ENCODE data around the gene AGAP5.
"Not testable (repeated sequence)": the region's sequence is repeated elsewhere in the genome, so short reads cannot be mapped to it uniquely, and the experiment has no call there.

AGAP5 gene

DNA sequence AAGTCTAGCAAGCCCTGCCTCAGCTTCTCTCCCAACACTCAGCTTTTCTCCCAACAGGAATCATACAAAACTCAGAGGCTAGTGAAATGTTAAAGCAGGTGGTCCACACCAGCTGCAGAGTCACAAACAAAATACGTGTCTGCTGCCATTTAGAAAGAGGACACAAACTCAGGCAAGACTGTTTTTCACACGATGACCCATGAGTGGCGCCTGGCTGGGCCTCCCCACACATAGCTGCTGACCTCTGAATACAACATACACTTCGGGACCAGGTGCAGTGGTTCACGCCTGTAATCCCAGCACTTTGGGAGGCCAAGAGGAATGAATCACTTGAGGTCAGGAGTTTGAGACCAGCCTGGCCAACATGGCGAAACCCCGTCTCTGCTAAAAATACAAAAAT lies 35.2 kb downstream of the AGAP5 start:
- not testable (repeated sequence) for H3K4me3 ChIP-seq (ENCODE audit: low read depth in 1 of 5, low read length in 5 of 5); H3K27me3 ChIP-seq (ENCODE audit: control insufficient read depth in 5 of 5, insufficient read depth in 4 of 5, low read length in 5 of 5); H3K9ac ChIP-seq (ENCODE audit: low read length in 5 of 5); H3K36me3 ChIP-seq (ENCODE audit: control insufficient read depth in 5 of 5, insufficient read depth in 5 of 5, low read length in 5 of 5); H3K4me1 ChIP-seq (ENCODE audit: control insufficient read depth in 5 of 5, insufficient read depth in 5 of 5, low read length in 5 of 5); H3K27ac ChIP-seq (ENCODE audit: low read depth, low read length); H3K9me3 ChIP-seq (ENCODE audit: control insufficient read depth in 5 of 5, low read length in 5 of 5)

GRCh38 chr10:73655990-73656298 lies 42.0 kb downstream of the AGAP5 start, which contains the start of gene SYNPO2L:
Gene SYNPO2L, minus strand, starts transcription at chr10:73656029. Its CDS starts 107 bp downstream, at chr10:73655922.
- Histone ChIP-seq H3K27ac (ENCODE audit: low read depth, low read length) (no peak within 1 kb of the TSS), H3K4me1 (ENCODE audit: control insufficient read depth in 5 of 5, insufficient read depth in 5 of 5, low read length in 5 of 5) (no peaks in the 10 kb centered on the region), H3K36me3 (ENCODE audit: control insufficient read depth in 5 of 5, insufficient read depth in 5 of 5, low read length in 5 of 5) (no peaks in the 10 kb centered on the region), H3K9ac (ENCODE audit: low read length in 5 of 5) (no peak within 1 kb of the TSS), H3K4me3 (ENCODE audit: low read depth in 1 of 5, low read length in 5 of 5) (no peak within 1 kb of the TSS), H3K27me3 (ENCODE audit: control insufficient read depth in 5 of 5, insufficient read depth in 4 of 5, low read length in 5 of 5) (peaks cover 0 to 3% (median 0%) of the 10 kb centered on the region in 5 donors), H3K9me3 (ENCODE audit: control insufficient read depth in 5 of 5, low read length in 5 of 5) (no peaks in the 10 kb centered on the region)

DNA sequence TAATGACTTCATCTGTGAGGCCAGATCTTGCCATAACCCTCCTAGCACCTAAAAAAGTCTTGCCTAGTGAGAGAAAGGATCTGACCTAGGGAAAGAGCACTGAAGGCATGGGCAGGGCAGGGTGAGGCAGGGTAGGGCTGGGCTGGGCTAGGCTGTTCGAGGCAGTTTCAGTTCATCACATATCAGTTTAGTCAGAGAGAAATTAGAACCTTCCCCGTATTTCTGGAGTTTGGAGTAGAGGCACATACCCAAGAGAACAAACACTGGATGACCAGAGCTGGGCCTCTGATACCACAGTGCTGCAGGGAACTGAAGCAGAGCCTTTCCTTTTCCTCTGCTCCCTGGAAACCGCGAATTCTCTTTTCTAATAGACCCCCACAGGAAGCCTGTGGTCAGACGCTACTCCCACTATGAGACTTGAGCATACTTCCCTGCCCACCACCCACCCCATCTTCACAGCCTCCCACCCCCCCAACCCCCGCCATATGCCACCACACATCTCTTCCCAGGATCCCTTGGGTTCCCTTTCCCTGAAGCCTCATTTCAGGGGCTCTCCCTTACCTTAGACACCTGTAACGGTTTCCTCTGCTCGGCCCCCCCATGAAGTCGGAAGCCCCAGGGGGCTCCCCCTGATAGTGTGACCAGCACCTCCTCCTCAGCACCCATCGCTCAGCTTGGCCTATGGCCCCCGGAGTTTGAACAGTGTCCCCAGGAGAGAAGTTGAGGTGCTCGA lies 42.5 kb downstream of the AGAP5 start:
- Histone ChIP-seq H3K9me3 (ENCODE audit: control insufficient read depth in 5 of 5, low read length in 5 of 5) (no peaks in the 10 kb centered on the region), H3K4me3 (ENCODE audit: low read depth in 1 of 5, low read length in 5 of 5) (no peak overlapping the region), H3K4me1 (ENCODE audit: control insufficient read depth in 5 of 5, insufficient read depth in 5 of 5, low read length in 5 of 5) (no peaks in the 10 kb centered on the region), H3K27ac (ENCODE audit: low read depth, low read length) (no peak overlapping the region), H3K9ac (ENCODE audit: low read length in 5 of 5) (no peak overlapping the region), H3K27me3 (ENCODE audit: control insufficient read depth in 5 of 5, insufficient read depth in 4 of 5, low read length in 5 of 5) (peaks cover 0 to 3% (median 0%) of the 10 kb centered on the region in 5 donors), H3K36me3 (ENCODE audit: control insufficient read depth in 5 of 5, insufficient read depth in 5 of 5, low read length in 5 of 5) (no peaks in the 10 kb centered on the region)

DNA sequence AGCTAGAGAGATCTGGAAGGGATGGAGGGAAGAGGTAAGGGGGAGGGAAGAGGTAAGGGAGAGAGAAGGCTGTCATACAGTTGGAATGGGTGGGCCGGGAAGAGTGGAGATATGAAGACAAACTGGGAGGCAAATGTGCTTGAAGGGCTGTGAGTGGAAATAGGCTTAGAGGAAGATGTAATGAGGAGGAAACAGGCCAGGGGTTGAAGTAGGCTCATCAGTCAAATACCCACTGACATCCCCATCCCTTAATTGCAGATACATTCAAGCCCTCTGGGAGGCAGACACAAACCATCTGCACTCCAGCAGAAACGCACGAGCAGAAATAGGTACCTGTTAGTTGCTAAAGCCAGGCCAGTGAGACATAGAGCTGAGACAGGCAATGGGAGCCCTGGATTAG lies 44.2 kb downstream of the AGAP5 start:
- no peaks in the 10 kb centered on the region for H3K36me3 ChIP-seq (ENCODE audit: control insufficient read depth in 5 of 5, insufficient read depth in 5 of 5, low read length in 5 of 5)
- no peak overlapping the region for H3K4me3 ChIP-seq (ENCODE audit: low read depth in 1 of 5, low read length in 5 of 5)
- no peak overlapping the region for H3K27ac ChIP-seq (ENCODE audit: low read depth, low read length)
- H3K27me3 ChIP-seq (ENCODE audit: control insufficient read depth in 5 of 5, insufficient read depth in 4 of 5, low read length in 5 of 5) = peaks cover 0 to 3% (median 0%) of the 10 kb centered on the region in 5 donors
- H3K4me1 ChIP-seq (ENCODE audit: control insufficient read depth in 5 of 5, insufficient read depth in 5 of 5, low read length in 5 of 5) = peaks cover 0 to 2% (median 0%) of the 10 kb centered on the region in 5 donors
- H3K9me3 ChIP-seq (ENCODE audit: control insufficient read depth in 5 of 5, low read length in 5 of 5) = no peaks in the 10 kb centered on the region
- H3K9ac ChIP-seq (ENCODE audit: low read length in 5 of 5) = no peak overlapping the region

- Histone ChIP-seq H3K27me3 (ENCODE audit: control insufficient read depth in 5 of 5, insufficient read depth in 4 of 5, low read length in 5 of 5) (peaks cover 0 to 3% (median 0%) of the 10 kb centered on the region in 5 donors), H3K9ac (ENCODE audit: low read length in 5 of 5) (no peak overlapping the region), H3K4me1 (ENCODE audit: control insufficient read depth in 5 of 5, insufficient read depth in 5 of 5, low read length in 5 of 5) (peaks cover 0 to 7% (median 4%) of the 10 kb centered on the region in 5 donors), H3K4me3 (ENCODE audit: low read depth in 1 of 5, low read length in 5 of 5) (no peak overlapping the region), H3K36me3 (ENCODE audit: control insufficient read depth in 5 of 5, insufficient read depth in 5 of 5, low read length in 5 of 5) (no peaks in the 10 kb centered on the region), H3K27ac (ENCODE audit: low read depth, low read length) (no peak overlapping the region), H3K9me3 (ENCODE audit: control insufficient read depth in 5 of 5, low read length in 5 of 5) (no peaks in the 10 kb centered on the region)
Observed at GRCh38 chr10:73653195-73653594, 44.7 kb downstream of the AGAP5 start.

DNA sequence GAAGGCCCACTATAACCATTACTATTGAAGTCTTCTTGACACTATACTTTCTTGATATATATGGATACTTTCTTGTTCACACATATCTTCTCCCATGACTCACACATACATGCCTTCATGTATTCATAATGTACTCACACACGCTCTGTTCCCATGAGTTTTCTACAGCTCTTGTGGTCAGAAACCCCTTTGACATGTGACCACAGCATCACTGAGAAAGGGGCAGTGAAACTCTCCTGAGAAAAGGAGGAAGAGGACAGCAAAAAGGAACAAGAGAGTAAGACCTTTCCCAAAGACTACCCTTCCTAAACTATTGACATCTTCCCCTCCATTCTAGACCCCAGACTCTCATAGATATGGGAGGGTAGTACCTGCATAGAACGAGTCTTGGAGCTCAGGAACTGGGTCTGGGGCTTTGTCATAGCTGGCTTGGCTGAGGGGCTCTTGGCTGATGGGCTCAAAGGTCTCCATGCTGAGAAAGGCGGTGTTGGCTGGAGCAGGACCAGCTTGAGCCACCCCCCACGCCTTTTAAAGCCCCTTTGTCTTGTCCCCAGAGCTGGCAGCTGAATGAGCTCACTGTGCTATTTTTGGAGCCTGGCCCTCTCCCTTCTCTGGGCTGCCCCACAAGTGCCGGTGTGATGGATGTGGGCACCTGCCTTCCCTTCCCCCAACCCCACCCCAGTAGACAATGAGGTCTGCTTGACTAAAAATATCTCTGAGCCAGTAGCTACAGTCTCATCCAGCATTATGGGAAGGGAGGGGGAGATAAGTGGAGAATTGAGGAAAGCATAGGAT lies 47.2 kb downstream of the AGAP5 start:
- Histone ChIP-seq H3K9ac (ENCODE audit: low read length in 5 of 5) (no peak overlapping the region), H3K27me3 (ENCODE audit: control insufficient read depth in 5 of 5, insufficient read depth in 4 of 5, low read length in 5 of 5) (peaks cover 0 to 3% (median 0%) of the 10 kb centered on the region in 5 donors), H3K4me3 (ENCODE audit: low read depth in 1 of 5, low read length in 5 of 5) (no peak overlapping the region), H3K9me3 (ENCODE audit: control insufficient read depth in 5 of 5, low read length in 5 of 5) (no peaks in the 10 kb centered on the region), H3K27ac (ENCODE audit: low read depth, low read length) (no peak overlapping the region), H3K4me1 (ENCODE audit: control insufficient read depth in 5 of 5, insufficient read depth in 5 of 5, low read length in 5 of 5) (peaks cover 0 to 21% (median 17%) of the 10 kb centered on the region in 5 donors), H3K36me3 (ENCODE audit: control insufficient read depth in 5 of 5, insufficient read depth in 5 of 5, low read length in 5 of 5) (no peaks in the 10 kb centered on the region)

DNA sequence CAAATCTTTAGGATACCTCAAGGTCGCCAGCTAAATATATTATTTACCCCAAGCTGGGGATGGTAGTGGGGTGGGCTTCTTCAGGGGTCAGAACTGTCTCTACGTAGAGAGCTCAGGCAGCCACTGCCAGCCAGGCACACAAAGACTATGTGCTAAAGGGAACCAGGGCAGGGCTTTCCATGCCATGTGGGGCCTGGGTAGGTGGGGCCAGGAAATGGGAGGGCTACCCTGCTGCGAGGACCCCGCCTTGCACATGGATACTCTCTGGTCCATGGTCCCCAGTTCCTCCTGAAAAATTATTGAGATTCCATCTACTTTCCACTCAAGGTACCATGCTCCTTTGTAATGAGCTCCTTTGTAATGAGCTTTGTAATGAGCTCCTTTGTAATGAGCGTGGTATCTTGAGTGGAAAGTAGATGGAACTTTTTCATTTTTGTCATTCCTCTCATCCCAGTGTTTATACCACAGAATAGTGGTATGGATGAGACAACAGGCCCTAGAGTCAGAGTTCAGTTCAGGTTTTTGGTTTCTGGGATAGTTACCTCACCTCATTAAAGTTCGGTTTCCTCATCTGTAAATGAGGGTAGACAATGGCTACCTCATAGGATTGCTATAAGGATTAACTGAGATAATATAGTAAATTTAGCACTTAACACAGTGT lies 47.9 kb downstream of the AGAP5 start:
- Histone ChIP-seq H3K9ac (ENCODE audit: low read length in 5 of 5) (no peak overlapping the region), H3K27ac (ENCODE audit: low read depth, low read length) (no peak overlapping the region), H3K4me3 (ENCODE audit: low read depth in 1 of 5, low read length in 5 of 5) (no peak overlapping the region), H3K4me1 (ENCODE audit: control insufficient read depth in 5 of 5, insufficient read depth in 5 of 5, low read length in 5 of 5) (peaks cover 0 to 21% (median 17%) of the 10 kb centered on the region in 5 donors), H3K36me3 (ENCODE audit: control insufficient read depth in 5 of 5, insufficient read depth in 5 of 5, low read length in 5 of 5) (no peaks in the 10 kb centered on the region), H3K27me3 (ENCODE audit: control insufficient read depth in 5 of 5, insufficient read depth in 4 of 5, low read length in 5 of 5) (peaks cover 0 to 3% (median 0%) of the 10 kb centered on the region in 5 donors), H3K9me3 (ENCODE audit: control insufficient read depth in 5 of 5, low read length in 5 of 5) (no peaks in the 10 kb centered on the region)

GRCh38 chr10:73648975-73649829 lies 48.7 kb downstream of the AGAP5 start:
- no peak overlapping the region for H3K9ac ChIP-seq (ENCODE audit: low read length in 5 of 5)
- no peak overlapping the region for H3K4me3 ChIP-seq (ENCODE audit: low read depth in 1 of 5, low read length in 5 of 5)
- H3K36me3 ChIP-seq (ENCODE audit: control insufficient read depth in 5 of 5, insufficient read depth in 5 of 5, low read length in 5 of 5) = no peaks in the 10 kb centered on the region
- no peaks in the 10 kb centered on the region for H3K9me3 ChIP-seq (ENCODE audit: control insufficient read depth in 5 of 5, low read length in 5 of 5)
- peaks cover 0 to 3% (median 0%) of the 10 kb centered on the region in 5 donors for H3K27me3 ChIP-seq (ENCODE audit: control insufficient read depth in 5 of 5, insufficient read depth in 4 of 5, low read length in 5 of 5)
- H3K27ac ChIP-seq (ENCODE audit: low read depth, low read length) = no peak overlapping the region
- H3K4me1 ChIP-seq (ENCODE audit: control insufficient read depth in 5 of 5, insufficient read depth in 5 of 5, low read length in 5 of 5) = peaks cover 0 to 21% (median 17%) of the 10 kb centered on the region in 5 donors

GRCh38 chr10:73647875-73648651 lies 49.8 kb downstream of the AGAP5 start:
- Histone ChIP-seq H3K27me3 (ENCODE audit: control insufficient read depth in 5 of 5, insufficient read depth in 4 of 5, low read length in 5 of 5) (peaks cover 0 to 3% (median 0%) of the 10 kb centered on the region in 5 donors), H3K36me3 (ENCODE audit: control insufficient read depth in 5 of 5, insufficient read depth in 5 of 5, low read length in 5 of 5) (no peaks in the 10 kb centered on the region), H3K9me3 (ENCODE audit: control insufficient read depth in 5 of 5, low read length in 5 of 5) (no peaks in the 10 kb centered on the region), H3K4me3 (ENCODE audit: low read depth in 1 of 5, low read length in 5 of 5) (peak overlapping the region in 4 of 5 donors; percentile 77 to 89 (median 82)), H3K27ac (ENCODE audit: low read depth, low read length) (no peak overlapping the region), H3K4me1 (ENCODE audit: control insufficient read depth in 5 of 5, insufficient read depth in 5 of 5, low read length in 5 of 5) (peaks cover 0 to 21% (median 17%) of the 10 kb centered on the region in 5 donors), H3K9ac (ENCODE audit: low read length in 5 of 5) (peak overlapping the region in 4 of 5 donors; percentile 64 to 79 (median 68))

All from subcutaneous abdominal adipose tissue (tissue), 5 donors.